C4-2B (cell line): ENCODE measurements around the gene ZNF844.

ENCODE experiments used
- H3K27ac ChIP-seq: fragments of 450-650 bp; 2 replicates; pipeline ENCODE4 v1.5.1; 2017
- ZFX ChIP-seq: fragments of 450-650 bp; IDR thresholded peaks from 2 replicates; pipeline ENCODE4 v1.6.1; 2017
- TF ChIP-seq, protein P1 (sequence below): fragments of 450-650 bp; conservative IDR thresholded peaks from 2 replicates; pipeline ENCODE4 v1.5.1; 2017; ENCODE audit warnings: mild to moderate bottlenecking

Gene ZNF844

DNA sequence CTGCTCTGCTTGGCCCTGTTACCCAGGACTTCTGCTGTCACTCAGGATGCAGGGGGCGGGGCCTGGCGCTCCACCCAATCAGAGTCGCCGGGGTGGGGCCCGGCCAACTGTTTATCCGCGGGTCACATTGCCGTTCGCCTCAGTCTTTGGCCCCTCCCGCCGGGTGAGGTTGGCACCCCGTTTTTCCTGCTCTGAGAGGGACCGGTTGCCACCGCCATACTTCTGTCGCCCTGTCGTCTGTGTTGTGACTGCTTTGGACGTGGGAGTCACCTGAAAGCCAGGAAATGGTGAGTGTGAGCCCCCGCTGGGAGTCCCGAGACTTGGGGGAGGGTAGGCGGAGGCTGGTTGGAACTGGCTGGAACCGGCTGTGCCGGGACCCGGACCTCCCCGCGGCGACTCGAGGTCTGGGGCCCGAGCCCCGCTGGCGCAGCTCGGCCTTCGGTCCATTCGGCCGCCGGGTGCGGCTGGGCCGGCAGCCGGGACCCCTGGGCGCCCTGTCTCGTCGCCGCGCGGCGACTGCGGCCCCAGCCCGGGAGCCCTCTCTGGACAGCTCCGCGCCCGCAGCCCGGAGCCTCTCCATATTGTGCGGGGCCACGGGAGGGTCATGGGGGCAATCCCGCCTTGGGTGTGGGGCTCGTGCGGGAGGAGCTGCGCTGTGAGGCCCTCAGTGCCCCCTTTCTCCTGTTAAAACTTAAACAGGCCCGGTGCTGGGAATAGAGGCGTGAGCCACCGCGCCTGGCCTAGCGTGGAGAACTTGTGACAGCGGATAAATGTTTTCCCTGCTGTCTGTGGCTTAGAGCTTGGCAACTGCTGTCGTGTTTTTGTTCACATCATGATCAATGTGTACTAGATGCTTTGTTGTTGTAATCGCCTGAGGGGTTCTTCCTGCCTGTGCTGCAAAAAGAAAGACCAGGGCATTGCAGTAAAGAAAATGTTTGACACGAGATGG lies at the start of gene ZNF844:
ZNF844 (plus strand) TSS at position 142 of the 949 bp plus-strand sequence; CDS start at position 285, 143 bp downstream.
- TF ChIP-seq, protein P1, sequence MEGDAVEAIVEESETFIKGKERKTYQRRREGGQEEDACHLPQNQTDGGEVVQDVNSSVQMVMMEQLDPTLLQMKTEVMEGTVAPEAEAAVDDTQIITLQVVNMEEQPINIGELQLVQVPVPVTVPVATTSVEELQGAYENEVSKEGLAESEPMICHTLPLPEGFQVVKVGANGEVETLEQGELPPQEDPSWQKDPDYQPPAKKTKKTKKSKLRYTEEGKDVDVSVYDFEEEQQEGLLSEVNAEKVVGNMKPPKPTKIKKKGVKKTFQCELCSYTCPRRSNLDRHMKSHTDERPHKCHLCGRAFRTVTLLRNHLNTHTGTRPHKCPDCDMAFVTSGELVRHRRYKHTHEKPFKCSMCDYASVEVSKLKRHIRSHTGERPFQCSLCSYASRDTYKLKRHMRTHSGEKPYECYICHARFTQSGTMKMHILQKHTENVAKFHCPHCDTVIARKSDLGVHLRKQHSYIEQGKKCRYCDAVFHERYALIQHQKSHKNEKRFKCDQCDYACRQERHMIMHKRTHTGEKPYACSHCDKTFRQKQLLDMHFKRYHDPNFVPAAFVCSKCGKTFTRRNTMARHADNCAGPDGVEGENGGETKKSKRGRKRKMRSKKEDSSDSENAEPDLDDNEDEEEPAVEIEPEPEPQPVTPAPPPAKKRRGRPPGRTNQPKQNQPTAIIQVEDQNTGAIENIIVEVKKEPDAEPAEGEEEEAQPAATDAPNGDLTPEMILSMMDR: no peak
- no peak for TF ChIP-seq ZFX
- H3K27ac ChIP-seq: 0 out of 2 replicates have a peak within 1 kb of the TSS, but pooled peaks have one; percentile 8

DNA sequence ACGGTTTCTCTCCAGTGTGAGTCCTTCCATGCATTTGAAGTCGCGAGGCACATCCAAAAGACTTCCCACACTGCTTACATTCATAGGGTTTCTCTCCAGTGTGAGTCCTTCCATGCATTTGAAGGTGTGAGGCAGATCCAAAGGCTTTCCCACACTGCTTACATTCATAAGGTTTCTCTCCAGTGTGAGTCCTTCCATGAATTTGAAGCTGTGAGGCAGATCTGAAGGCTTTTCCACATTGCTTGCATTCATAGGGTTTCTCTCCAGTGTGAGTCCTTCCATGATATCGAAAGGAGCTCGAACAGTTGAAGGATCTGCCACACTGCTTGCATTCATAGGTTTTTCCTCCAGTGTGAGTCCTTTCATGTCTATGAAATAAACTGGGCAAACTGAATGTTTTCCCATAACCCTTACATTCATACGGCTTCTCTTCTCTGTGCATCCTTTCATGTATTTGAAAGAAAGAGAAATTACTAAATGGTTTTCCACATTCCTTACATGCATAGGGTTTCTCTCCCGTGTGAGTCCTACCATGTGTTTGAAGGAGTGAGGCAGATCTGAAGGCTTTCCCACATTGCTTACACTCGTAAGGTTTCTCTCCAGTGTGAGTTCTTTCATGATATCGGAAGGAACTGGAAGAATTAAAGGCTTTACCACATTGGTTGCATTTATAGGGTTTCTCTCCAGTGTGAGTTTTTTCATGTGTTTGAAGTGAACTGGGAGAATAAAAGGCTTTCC lies 49.3 kb upstream of the ZNF844 start:
- no peak for TF ChIP-seq ZFX
- TF ChIP-seq, protein P1: no peak

GRCh38 chr19:12015753-12016116 lies 48.8 kb upstream of the ZNF844 start:
- no peak overlapping the region for H3K27ac ChIP-seq
- TF ChIP-seq, protein P1: no peak
- TF ChIP-seq ZFX: no peak

More for the DNA sequence above, 49.3 kb upstream of the ZNF844 start:
- no peak overlapping the region for H3K27ac ChIP-seq

- H3K27ac ChIP-seq: no peak overlapping the region
- TF ChIP-seq ZFX: no peak
- TF ChIP-seq, protein P1: no peak
These were observed 30.3 kb upstream of the ZNF844 start for GRCh38 chr19:12034198-12034597.

GRCh38 chr19:12034620-12035019 lies 29.9 kb upstream of the ZNF844 start:
- TF ChIP-seq ZFX: no peak
- TF ChIP-seq, protein P1: no peak
- peak overlapping the region; percentile 79 for H3K27ac ChIP-seq

DNA sequence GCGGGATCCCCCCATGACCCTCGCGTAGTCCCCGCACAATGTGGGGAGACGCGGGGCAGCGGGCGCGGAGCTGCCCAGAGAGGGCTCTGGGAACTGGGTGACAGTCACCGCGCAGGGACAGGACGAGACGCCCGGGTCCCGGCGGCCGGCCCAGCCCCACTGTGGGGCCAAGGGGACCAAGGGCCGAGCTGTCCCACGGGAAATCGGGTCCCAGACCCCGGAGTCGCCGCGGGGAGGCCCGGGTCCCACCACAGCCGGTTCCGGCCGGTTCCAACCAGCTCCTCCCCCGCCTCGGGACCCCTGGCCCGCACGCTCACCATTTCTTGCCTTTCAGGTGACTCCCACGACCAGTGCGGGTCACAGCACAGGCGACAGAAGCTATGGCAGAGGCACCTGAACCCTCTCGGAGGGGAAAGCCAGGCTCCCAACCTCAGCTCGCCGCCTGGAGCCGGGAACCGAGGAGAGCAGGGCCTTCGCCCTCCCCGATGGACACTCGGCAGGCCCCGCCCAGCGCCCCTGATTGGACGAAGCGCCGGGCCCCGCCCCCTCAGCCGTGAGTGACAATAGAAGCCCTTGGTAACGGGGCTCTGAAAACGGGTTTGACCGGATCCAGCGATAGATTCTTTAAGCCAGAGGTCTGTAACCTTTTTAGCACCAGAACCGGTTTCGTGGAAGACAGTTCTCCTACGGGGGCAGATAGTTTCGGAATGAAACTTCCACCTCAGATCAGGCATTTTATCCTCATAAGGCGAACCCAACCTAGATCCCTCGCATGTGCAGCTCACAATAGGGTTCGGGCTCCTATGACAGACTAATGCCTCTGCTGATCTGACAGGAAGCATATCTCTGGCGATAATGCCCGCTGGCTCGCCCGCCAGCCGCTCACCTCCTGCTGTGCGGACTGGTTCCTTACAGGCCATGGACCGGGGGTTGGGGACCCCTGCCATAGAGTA lies 29.0 kb upstream of the ZNF844 start, which contains the start of gene ZNF433:
ZNF433 (minus strand) TSS at position 460 of the 953 bp plus-strand sequence; CDS start at position 320, 140 bp downstream.
- TF ChIP-seq, protein P1: no peak
- peak; percentile 58 for TF ChIP-seq ZFX
- peak within 1 kb of the TSS; percentile 79 for H3K27ac ChIP-seq
